GM18861 (cell line): ENCODE results near the gene FBXO17.

Experiments used
- ATAC-seq: cut with Tn5 transposase; IDR thresholded peaks from one replicate; pipeline ENCODE4 v1.9.1; 2021; ENCODE audit not compliant: unreplicated experiment

The FBXO17 gene

DNA sequence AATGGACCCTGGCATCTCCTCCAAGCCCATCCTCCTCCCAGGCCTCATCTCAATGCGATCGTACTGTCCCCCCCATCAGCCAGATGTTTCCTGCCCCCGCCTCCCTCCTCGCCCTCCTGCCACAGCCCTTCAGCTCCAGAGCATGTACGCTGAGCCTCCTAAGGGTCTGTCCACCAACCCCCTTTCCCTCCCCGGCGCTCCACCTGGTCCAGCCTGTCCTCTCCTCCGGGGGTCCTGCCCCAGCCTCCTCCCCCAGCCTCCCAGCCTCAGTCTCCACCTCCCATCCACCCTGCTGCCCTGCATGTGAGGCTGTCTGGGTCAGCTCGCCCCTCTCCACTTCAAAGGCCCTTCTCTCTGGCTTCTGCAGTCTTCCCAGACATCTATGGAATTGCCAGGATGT lies 80.6 kb downstream of the FBXO17 start:
- ATAC-seq, result no peak

DNA sequence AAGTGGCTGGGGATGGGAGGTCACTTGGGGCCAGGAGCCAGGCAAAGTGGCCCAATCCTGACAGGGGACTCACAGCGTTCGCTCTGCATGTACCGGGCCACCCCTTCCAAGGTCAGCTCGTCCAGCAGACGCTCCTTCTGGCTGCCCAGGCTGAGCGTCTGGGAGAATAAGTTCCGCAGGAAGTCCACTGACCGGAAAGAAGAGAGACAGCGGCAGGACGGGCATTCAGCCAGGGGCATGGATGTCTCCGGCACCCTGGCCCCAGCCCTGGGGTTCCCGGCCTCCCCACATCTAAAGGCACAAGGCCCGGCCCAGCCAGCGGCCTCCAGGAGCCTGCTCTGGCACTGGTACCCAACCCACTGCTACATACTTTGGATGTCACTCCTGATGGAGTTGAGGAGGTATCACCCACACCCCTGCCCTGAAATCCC lies 82.2 kb downstream of the FBXO17 start:
- ATAC-seq, result no peak

DNA sequence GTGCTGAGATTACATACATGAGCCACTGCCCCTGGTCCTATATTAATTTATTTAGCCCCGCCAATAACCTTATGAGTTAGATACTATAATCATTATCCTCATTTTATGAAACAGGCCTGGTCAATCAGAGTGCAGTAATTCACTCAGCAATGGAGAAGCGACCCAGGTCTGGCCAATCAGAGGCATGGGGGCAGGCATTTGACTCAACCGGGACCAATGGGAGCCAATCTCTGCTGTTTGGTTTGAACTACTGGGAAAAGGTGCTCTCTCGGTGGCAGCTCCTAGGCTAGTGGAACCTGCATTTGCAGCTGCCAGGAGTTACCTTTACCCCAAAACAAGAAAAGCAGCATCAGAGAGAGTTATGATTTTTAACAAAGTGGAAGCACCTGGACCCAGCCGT lies 82.7 kb downstream of the FBXO17 start:
- no peak for ATAC-seq

DNA sequence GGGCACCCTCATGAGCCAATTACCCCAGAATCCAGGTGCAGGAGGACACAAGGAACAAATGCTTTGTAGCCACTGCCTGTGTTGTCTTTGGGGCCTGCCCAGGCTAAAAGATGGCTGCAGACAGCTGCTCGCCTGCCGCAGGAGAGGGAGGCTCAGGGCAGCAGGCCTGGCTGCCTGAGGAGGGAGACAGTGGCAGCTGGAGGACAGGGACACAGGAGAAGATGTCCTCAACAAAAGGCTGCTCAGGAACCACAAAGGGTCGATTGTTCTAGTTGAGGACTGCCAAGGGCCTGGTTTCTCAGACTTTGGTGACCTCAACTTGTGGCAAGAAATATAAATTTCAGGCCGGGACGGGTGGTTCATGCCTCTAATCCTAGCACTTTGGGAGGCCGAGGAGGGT lies 83.8 kb downstream of the FBXO17 start:
- no peak for ATAC-seq
